ENCODE data around the gene DCTPP1. TPM values are rescaled to one million over a fixed set of nuclear protein-coding genes. Genes with fewer than 3 reads are reported as not detected.
"Not testable (repeated sequence)": the region's sequence is repeated elsewhere in the genome, so short reads cannot be mapped to it uniquely, and the experiment has no call there.

Gene DCTPP1
- polyA plus RNA-seq, 2 of the 4 experiments (the other 2 are of a cell fraction): 105 to 121 TPM

GRCh38 chr16:30478766-30479478 is 49.1 kb upstream of the DCTPP1 start:
- CTCF ChIA-PET: interaction anchor here (0.8 kb wide), 1 partner anchor 213 kb away, joined by 3 read pairs; no protein-coding TSS in a partner anchor
- no peak for DNase-seq (ENCODE audit: low read depth in 1 of 2, low spot score in 1 of 2)
- H3K27ac ChIP-seq: no peak overlapping the region
- H3K4me3 ChIP-seq: no peak overlapping the region
- ATAC-seq: no peak
- H3K9me3 ChIP-seq: no peaks in the 10 kb centered on the region
- FAIRE-seq: no peak
- WGBS (ENCODE audit: missing lambda C conversion rate): 72% methylated on average over 12 of the region's 12 CpGs
- no peaks in the 10 kb centered on the region for H3K4me1 ChIP-seq
- POLR2A ChIA-PET: no interaction called here
- TF ChIP-seq KDM5A (IDR thresholded peaks at IDR 0.05) (no peak), KDM1A (IDR thresholded peaks at IDR 0.05; ENCODE audit: low read depth) (no peak), CHD2 (IDR thresholded peaks at IDR 0.05; ENCODE audit: low read length, partially characterized antibody) (no peak), HMGXB4 (CRISPR knock-in tag; IDR thresholded peaks at IDR 0.05; ENCODE audit: borderline replicate concordance) (no peak), MAZ (IDR thresholded peaks at IDR 0.05; ENCODE audit: borderline replicate concordance, low read depth, low read length) (no peak), PBX3 (IDR thresholded peaks at IDR 0.05) (no peak), FOSB (CRISPR knock-in tag; IDR thresholded peaks at IDR 0.05) (no peak), BCL3 (IDR thresholded peaks at IDR 0.05) (no peak), RARB (CRISPR knock-in tag; IDR thresholded peaks at IDR 0.05) (no peak), CBX2 (IDR thresholded peaks at IDR 0.05; ENCODE audit: borderline replicate concordance, low read depth) (no peak), POLR2AphosphoS2 (conservative IDR thresholded peaks at IDR 0.05; ENCODE audit: low read length) (no peak), EHMT2 (IDR thresholded peaks at IDR 0.05; ENCODE audit: low read depth) (no peak), HOXB5 (CRISPR knock-in tag; IDR thresholded peaks at IDR 0.05) (no peak)
- H3K4me2 ChIP-seq: no peak overlapping the region

- CTCF ChIA-PET: interaction anchor here (1.1 kb wide), 1 partner anchor 9 kb away, joined by 3 read pairs; no protein-coding TSS in a partner anchor
- DNase-seq (ENCODE audit: low read depth in 1 of 2, low spot score in 1 of 2); H3K4me2 ChIP-seq; H3K9me3 ChIP-seq; H3K27ac ChIP-seq; H3K4me1 ChIP-seq; H3K4me3 ChIP-seq; POLR2A ChIA-PET; FAIRE-seq; ATAC-seq: not testable (repeated sequence)
- 59% methylated on average over 3 of the region's 3 CpGs for WGBS (ENCODE audit: missing lambda C conversion rate)
Measured at GRCh38 chr16:30477773-30478172, 47.9 kb upstream of the DCTPP1 start.

GRCh38 chr16:30476991-30477390 is 47.2 kb upstream of the DCTPP1 start:
- Histone ChIP-seq H3K4me1 (no peaks in the 10 kb centered on the region), H3K27ac (no peak overlapping the region), H3K4me2 (no peak overlapping the region), H3K9me3 (no peaks in the 10 kb centered on the region), H3K4me3 (no peak overlapping the region)
- ATAC-seq (no peak), FAIRE-seq (no peak), DNase-seq (ENCODE audit: low read depth in 1 of 2, low spot score in 1 of 2) (no peak)
- TF ChIP-seq MAFK (IDR thresholded peaks at IDR 0.05; ENCODE audit: partially characterized antibody) (no peak), RNF2 (IDR thresholded peaks at IDR 0.05; ENCODE audit: borderline replicate concordance, low read depth) (no peak), FOXS1 (CRISPR knock-in tag; IDR thresholded peaks at IDR 0.05) (no peak), EHF (CRISPR knock-in tag; IDR thresholded peaks at IDR 0.05) (no peak), JUNB (IDR thresholded peaks at IDR 0.05) (no peak), ZC3H11A (IDR thresholded peaks at IDR 0.05) (no peak), MAZ (IDR thresholded peaks at IDR 0.05; ENCODE audit: borderline replicate concordance, low read depth, low read length) (no peak)
- ChIA-PET POLR2A (no interaction called here), CTCF (interaction anchor here (0.6 to 1.2 kb wide), 4 partner anchors 10 to 80 kb away, joined by 3 read pairs; no protein-coding TSS in a partner anchor)
- 29% methylated on average over 3 of the region's 3 CpGs for WGBS (ENCODE audit: missing lambda C conversion rate)

Data from A549 (cell line).